K562 (cell line): ENCODE data around the gene LBHD1. TPM values are rescaled to one million over a fixed set of nuclear protein-coding genes. Genes with fewer than 3 reads are reported as not detected.

ENCODE experiments used
- BRD9 ChIP-seq: fragments of 450-650 bp; IDR thresholded peaks from 2 replicates; pipeline ENCODE4 v1.6.1; 2018; ENCODE audit warnings: low read depth; ENCODE audit not compliant: partially characterized antibody
- CBX3 ChIP-seq, 2 experiments: IDR thresholded peaks; 1 replicate in 1 of 2; 2 replicates in 1 of 2; pipeline ENCODE4 v1.6.1; 2012; ENCODE audit warnings: inconsistent platforms in 2 of 2, low read length in 2 of 2, borderline replicate concordance in 1 of 2, control low read depth in 1 of 2
- CHD7 ChIP-seq: fragments of 200-600 bp; sonication (generic); IDR thresholded peaks from one replicate; pipeline ENCODE4 v1.6.1; 2012; ENCODE audit warnings: mild to moderate bottlenecking, low read depth, low read length, inconsistent platforms
- KDM2B ChIP-seq: fragments of 250-450 bp; sonication (Bioruptor Pico); IDR thresholded peaks from 2 replicates; pipeline ENCODE4 v1.8.0; 2021; ENCODE audit warnings: mild to moderate bottlenecking, moderate library complexity
- MCM2 ChIP-seq: fragments of 450-650 bp; IDR thresholded peaks from 2 replicates; pipeline ENCODE4 v1.6.1; 2017; ENCODE audit warnings: low read depth, mild to moderate bottlenecking
- RERE ChIP-seq: sonication (generic); formaldehyde crosslinking; IDR thresholded peaks from 2 replicates; pipeline ENCODE4 v1.8.0; 2023; ENCODE audit warnings: missing genetic modification reagents, mild to moderate bottlenecking, borderline replicate concordance
- SNAPC5 ChIP-seq: fragments of 250-450 bp; sonication (Bioruptor Pico); IDR thresholded peaks from 2 replicates; pipeline ENCODE4 v1.8.0; 2021; ENCODE audit warnings: moderate library complexity, mild to moderate bottlenecking, inconsistent platforms
- TAF9B ChIP-seq: fragments of 450-650 bp; IDR thresholded peaks from 2 replicates; pipeline ENCODE4 v1.6.1; 2018; ENCODE audit warnings: mild to moderate bottlenecking; ENCODE audit not compliant: partially characterized antibody
- ZNF253 ChIP-seq: fragments of 250-450 bp; sonication (Bioruptor Pico); conservative IDR thresholded peaks from 2 replicates; pipeline ENCODE4 v1.6.1; 2021; ENCODE audit warnings: mild to moderate bottlenecking
- ZNF583 ChIP-seq: fragments of 250-450 bp; sonication (Bioruptor Pico); IDR thresholded peaks from 2 replicates; pipeline ENCODE4 v1.4.0; 2020
- ZNF707 ChIP-seq: fragments of 250-450 bp; sonication (Bioruptor Pico); conservative IDR thresholded peaks from 2 replicates; pipeline ENCODE4 v1.8.0; 2022; ENCODE audit warnings: inconsistent platforms, mild to moderate bottlenecking, moderate library complexity
- polyA plus RNA-seq, 8 experiments: library from polyadenylated mRNA; depleted of rRNA in 4 of 8; stranded (reverse) in 5 of 8; unstranded in 3 of 8; fragments of >200 nt; fragmentation: Nextera tagmentation in 2 of 8; fragmentation: Illumina TruSeq in 1 of 8; extraction: Ambion mirVana in 2 of 8; extraction: Trizol in 1 of 8; gene quantifications; 2 replicates each; pipeline versions ENCODE4 v1.2.1 to v1.2.3, GENCODE V29; 2011 to 2014; ENCODE audit warnings: inconsistent platforms in 1 of 8, missing spikeins in 1 of 8
- total RNA-seq, 7 experiments: library from RNA; depleted of rRNA in 6 of 7; stranded (reverse); fragments of >200 nt in 6 of 7; fragmentation: Illumina TruSeq in 2 of 7; extraction: Trizol in 2 of 7; gene quantifications; 2 replicates each; pipeline versions ENCODE4 v1.2.1 to v1.2.3, GENCODE V29; 2011 to 2021; ENCODE audit warnings: low replicate concordance in 1 of 7

LBHD1 gene
- total and polyA plus RNA-seq, 9 of the 15 experiments (the other 6 are each of a cell fraction or from before 2014, with no cell fraction given), result 2.6 to 28.0 (median 12.5) TPM

GRCh38 chr11:62665075-62665598 lies 6.9 kb downstream of the LBHD1 start, which contains the start of the genes C11orf98 and CSKMT (continued):
- no peak for TF ChIP-seq RERE
- peak; percentile 89 for TF ChIP-seq TAF9B
- TF ChIP-seq ZNF253 (CRISPR knock-in tag), result no peak; the same call in 1 of the 2 replicates
- TF ChIP-seq MCM2, result no peak
- TF ChIP-seq CBX3 (IDR thresholded peaks at IDR 0.05; ENCODE audit: borderline replicate concordance in 1 of 2, low read length in 2 of 2), result no peak
- 0 out of 2 replicates have a peak, but pooled peaks have one; percentile 24 for TF ChIP-seq KDM2B (CRISPR knock-in tag)
- TF ChIP-seq SNAPC5, result no peak
- no peak for TF ChIP-seq CHD7
- no peak for TF ChIP-seq ZNF707
- TF ChIP-seq ZNF583 (CRISPR knock-in tag), result no peak
- no peak for TF ChIP-seq BRD9
